ENCODE measurements around the gene TUBG1. TPM values are rescaled to one million over a fixed set of nuclear protein-coding genes. Genes with fewer than 3 reads are reported as not detected.

TUBG1 gene
- total RNA-seq, 1 experiment from 2014 or later, result 140 TPM

DNA sequence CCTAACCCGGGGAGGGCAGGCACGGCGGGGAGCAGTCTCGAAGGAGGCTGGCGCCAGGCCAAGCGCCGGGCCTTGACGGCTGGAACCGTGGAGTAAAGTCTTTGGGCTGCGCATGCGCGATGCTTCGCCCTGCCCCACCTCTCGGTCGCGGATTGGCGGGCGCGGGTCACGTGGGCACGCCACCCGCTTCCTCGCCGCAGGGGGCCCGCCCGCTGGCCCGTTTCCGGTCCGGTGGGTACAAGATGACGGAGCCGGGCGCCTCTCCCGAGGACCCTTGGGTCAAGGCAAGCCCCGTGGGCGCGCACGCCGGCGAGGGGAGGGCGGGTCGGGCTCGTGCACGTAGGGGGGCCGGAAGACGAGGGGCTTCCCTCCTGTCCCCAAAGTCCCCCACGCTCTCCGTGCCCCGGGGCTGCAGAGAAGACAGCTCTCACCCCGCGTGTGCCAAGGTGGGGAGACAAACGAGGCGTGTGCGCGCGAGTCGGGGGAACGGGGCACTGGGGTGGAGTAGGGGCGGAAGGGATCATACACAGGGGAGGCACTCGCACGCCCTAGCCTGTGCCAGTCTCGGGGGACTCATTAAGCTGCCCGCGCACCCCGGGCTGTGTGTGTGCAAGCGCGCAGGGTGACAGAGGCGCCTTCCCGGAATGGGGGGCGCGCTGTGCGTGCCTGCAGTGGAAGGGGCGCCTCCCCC, 42.5 kb upstream of the TUBG1 start, which contains the start of gene MLX (continued):
- TF ChIP-seq, protein P1, sequence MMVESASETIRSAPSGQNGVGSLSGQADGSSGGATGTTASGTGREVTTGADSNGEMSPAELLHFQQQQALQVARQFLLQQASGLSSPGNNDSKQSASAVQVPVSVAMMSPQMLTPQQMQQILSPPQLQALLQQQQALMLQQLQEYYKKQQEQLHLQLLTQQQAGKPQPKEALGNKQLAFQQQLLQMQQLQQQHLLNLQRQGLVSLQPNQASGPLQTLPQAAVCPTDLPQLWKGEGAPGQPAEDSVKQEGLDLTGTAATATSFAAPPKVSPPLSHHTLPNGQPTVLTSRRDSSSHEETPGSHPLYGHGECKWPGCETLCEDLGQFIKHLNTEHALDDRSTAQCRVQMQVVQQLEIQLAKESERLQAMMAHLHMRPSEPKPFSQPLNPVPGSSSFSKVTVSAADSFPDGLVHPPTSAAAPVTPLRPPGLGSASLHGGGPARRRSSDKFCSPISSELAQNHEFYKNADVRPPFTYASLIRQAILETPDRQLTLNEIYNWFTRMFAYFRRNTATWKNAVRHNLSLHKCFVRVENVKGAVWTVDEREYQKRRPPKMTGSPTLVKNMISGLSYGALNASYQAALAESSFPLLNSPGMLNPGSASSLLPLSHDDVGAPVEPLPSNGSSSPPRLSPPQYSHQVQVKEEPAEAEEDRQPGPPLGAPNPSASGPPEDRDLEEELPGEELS (CRISPR knock-in tag; IDR thresholded peaks at IDR 0.05), result peak; percentile 40; the same call in 1 of the 2 replicates
- TF ChIP-seq FOXP1 (CRISPR knock-in tag; IDR thresholded peaks at IDR 0.05; ENCODE audit: borderline replicate concordance) (peak; percentile 73), FOXK1 (CRISPR knock-in tag; IDR thresholded peaks at IDR 0.05) (peak; percentile 12; the same call in 1 of the 2 replicates), JUN (CRISPR knock-in tag; IDR thresholded peaks at IDR 0.05) (0 out of 2 replicates have a peak, but pooled peaks have one; percentile 16), NFYB (CRISPR knock-in tag; conservative IDR thresholded peaks at IDR 0.05; ENCODE audit: low read depth) (peak; percentile 84), ZNF423 (CRISPR knock-in tag; IDR thresholded peaks at IDR 0.05) (peak; percentile 72), NFATC4 (CRISPR knock-in tag; IDR thresholded peaks at IDR 0.05) (no peak), ELF4 (CRISPR knock-in tag; IDR thresholded peaks at IDR 0.05; ENCODE audit: low read depth) (no peak), HMGA2 (CRISPR knock-in tag; IDR thresholded peaks at IDR 0.05) (no peak), GTF2I (CRISPR knock-in tag; conservative IDR thresholded peaks at IDR 0.05) (no peak), KAT7 (CRISPR knock-in tag; IDR thresholded peaks at IDR 0.05; ENCODE audit: borderline replicate concordance) (0 out of 2 replicates have a peak, but pooled peaks have one; percentile 39), OVOL2 (CRISPR knock-in tag; IDR thresholded peaks at IDR 0.05; ENCODE audit: borderline replicate concordance) (no peak), ZNF138 (CRISPR knock-in tag; conservative IDR thresholded peaks at IDR 0.05) (0 out of 2 replicates have a peak, but pooled peaks have one; percentile 50), ESRRA (CRISPR knock-in tag; IDR thresholded peaks at IDR 0.05; ENCODE audit: borderline replicate concordance) (no peak; the same call in 1 of the 2 replicates), CREB1 (CRISPR knock-in tag; IDR thresholded peaks at IDR 0.05) (peak; percentile 42; the same call in 1 of the 2 replicates)
- TF ChIP-seq, protein P2, sequence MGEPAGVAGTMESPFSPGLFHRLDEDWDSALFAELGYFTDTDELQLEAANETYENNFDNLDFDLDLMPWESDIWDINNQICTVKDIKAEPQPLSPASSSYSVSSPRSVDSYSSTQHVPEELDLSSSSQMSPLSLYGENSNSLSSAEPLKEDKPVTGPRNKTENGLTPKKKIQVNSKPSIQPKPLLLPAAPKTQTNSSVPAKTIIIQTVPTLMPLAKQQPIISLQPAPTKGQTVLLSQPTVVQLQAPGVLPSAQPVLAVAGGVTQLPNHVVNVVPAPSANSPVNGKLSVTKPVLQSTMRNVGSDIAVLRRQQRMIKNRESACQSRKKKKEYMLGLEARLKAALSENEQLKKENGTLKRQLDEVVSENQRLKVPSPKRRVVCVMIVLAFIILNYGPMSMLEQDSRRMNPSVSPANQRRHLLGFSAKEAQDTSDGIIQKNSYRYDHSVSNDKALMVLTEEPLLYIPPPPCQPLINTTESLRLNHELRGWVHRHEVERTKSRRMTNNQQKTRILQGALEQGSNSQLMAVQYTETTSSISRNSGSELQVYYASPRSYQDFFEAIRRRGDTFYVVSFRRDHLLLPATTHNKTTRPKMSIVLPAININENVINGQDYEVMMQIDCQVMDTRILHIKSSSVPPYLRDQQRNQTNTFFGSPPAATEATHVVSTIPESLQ (CRISPR knock-in tag; IDR thresholded peaks at IDR 0.05), result no peak
- TF ChIP-seq, protein P3, sequence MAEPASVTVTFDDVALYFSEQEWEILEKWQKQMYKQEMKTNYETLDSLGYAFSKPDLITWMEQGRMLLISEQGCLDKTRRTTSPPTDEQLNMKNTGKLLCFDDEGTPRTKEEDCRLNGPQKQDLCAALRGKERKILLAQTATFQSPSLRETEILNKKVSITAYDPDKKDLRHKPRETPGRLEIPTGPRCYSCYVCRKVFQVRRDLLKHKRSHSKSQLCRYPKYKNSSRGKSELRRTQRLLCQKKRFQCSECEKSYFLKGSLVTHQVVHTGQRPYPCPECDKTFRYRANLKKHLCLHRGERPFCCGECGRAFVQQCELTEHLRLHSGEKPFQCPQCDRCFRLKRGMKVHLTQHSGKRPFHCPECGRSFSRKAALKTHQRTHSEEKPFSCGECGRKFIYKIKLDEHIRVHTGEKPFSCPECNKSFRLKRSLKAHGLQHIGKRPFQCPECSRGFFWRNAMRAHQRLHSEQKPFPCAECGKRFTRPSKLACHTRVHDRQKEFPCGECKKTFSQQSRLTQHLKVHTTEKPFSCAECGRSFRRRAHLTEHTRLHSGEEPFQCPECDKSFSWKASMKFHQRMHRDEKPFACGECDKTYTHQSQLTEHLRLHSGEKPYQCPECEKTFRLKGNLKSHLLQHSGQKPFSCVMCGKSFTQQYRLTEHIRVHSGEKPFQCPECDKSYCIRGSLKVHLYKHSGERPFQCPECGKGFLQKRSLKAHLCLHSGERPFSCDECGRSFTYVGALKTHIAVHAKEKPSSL (CRISPR knock-in tag; conservative IDR thresholded peaks at IDR 0.05), result no peak
- TF ChIP-seq, protein P4, sequence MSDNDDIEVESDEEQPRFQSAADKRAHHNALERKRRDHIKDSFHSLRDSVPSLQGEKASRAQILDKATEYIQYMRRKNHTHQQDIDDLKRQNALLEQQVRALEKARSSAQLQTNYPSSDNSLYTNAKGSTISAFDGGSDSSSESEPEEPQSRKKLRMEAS (CRISPR knock-in tag; IDR thresholded peaks at IDR 0.05), result peak; percentile 84
- TF ChIP-seq, protein P5, sequence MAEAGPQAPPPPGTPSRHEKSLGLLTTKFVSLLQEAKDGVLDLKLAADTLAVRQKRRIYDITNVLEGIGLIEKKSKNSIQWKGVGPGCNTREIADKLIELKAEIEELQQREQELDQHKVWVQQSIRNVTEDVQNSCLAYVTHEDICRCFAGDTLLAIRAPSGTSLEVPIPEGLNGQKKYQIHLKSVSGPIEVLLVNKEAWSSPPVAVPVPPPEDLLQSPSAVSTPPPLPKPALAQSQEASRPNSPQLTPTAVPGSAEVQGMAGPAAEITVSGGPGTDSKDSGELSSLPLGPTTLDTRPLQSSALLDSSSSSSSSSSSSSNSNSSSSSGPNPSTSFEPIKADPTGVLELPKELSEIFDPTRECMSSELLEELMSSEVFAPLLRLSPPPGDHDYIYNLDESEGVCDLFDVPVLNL (CRISPR knock-in tag; IDR thresholded peaks at IDR 0.05; ENCODE audit: borderline replicate concordance, low read depth), result no peak
- TF ChIP-seq, protein P6, sequence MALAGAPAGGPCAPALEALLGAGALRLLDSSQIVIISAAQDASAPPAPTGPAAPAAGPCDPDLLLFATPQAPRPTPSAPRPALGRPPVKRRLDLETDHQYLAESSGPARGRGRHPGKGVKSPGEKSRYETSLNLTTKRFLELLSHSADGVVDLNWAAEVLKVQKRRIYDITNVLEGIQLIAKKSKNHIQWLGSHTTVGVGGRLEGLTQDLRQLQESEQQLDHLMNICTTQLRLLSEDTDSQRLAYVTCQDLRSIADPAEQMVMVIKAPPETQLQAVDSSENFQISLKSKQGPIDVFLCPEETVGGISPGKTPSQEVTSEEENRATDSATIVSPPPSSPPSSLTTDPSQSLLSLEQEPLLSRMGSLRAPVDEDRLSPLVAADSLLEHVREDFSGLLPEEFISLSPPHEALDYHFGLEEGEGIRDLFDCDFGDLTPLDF (CRISPR knock-in tag; IDR thresholded peaks at IDR 0.05), result 0 out of 2 replicates have a peak, but pooled peaks have one; percentile 60

Measured in WTC11 (cell line).